NOMO-1 treated with DMSO at 0.1 percent for 48 hours (cell line): Measurements from ENCODE around the gene GNAI3.

ENCODE experiments used
- DNase-seq: peaks from one replicate; lab custom pipeline; 2025; ENCODE audit not compliant: unreplicated experiment; lab: John Stamatoyannopoulos, UW

GNAI3 gene

GRCh38 chr1:109523706-109524105 is 24.7 kb upstream of the GNAI3 start:
- DNase-seq: no peak

DNA sequence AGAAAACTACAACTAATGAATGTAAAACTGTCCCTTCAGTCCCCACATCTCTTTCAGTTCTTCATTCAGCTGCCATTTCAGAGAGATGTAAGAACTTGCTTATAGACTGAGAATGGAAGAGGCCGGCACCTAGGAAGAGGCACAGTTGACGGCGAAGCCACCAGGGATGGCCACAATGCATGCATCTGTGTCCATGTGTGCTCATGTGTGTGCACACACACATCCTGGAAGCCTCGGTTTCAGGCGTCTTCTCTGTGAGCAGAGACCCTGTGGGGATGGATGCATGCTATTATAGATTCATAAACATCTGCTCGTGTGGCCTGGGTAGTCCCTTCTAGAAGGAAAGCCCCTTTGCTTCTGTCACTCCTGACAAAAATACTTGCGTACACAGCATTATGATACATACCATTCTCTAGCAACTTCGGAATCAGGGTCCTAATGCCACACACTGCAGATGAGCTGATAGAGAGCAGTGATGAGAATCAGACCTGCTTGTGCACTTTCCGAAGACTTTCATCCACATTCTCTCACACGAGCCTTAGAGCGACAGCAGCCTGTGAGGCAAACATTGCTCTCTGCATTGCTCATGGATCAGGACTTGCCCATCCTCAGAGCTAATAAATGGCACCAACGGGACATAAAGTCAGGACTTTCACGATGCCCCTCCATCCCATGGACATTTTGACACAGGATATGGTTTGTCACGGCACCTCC is 21.2 kb upstream of the GNAI3 start:
- DNase-seq: no peak

- DNase-seq: no peak
Measured at GRCh38 chr1:109527846-109528695, 20.3 kb upstream of the GNAI3 start.

DNA sequence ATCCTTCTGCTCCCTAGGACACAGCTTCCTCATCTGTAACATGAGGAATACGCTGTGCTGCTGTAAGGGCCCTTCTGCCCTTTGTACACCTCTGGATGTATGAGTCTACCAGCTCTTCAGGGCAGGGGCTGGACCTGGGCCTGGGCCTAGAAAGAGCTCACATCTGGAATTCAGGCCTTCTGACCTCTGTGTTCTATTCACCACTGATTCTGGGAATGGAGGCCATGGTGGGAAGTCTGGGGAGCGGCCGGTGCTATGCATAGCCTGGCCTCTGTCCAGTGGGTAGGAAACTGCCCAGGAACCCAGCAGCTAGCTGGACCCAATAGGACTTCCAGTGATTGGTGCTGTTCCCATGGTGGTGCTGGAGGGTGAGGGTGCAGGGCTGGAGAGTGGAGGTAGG is 19.7 kb upstream of the GNAI3 start:
- no peak for DNase-seq

DNA sequence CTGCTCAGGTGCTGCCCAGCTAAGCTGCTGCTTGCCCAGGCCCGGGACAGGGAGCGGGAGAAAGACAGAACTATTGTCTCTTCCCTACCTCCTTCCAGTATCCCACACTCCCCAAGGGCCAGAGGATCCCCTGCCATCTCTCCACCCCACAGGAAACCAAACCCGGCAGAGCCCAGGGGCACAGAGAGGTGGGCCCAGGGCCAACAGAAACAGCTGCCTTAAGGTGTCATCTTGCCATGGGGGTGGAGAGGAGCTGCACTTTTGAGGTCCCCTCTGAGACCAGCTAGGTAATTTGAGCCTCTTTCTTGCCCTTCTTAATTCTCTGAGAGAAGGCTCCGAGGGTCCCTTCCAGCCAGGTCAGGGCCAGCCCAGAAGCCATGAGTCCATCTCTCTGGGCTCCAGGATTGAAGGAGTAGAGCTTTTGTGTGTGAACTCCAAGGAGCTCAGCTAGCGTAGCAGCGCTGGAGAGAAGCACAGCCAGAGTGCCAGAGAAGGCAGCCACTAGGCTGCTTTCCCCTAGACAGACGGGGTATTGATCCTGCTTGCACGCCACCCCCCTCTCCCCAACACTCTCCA is 18.4 kb upstream of the GNAI3 start:
- no peak for DNase-seq

DNA sequence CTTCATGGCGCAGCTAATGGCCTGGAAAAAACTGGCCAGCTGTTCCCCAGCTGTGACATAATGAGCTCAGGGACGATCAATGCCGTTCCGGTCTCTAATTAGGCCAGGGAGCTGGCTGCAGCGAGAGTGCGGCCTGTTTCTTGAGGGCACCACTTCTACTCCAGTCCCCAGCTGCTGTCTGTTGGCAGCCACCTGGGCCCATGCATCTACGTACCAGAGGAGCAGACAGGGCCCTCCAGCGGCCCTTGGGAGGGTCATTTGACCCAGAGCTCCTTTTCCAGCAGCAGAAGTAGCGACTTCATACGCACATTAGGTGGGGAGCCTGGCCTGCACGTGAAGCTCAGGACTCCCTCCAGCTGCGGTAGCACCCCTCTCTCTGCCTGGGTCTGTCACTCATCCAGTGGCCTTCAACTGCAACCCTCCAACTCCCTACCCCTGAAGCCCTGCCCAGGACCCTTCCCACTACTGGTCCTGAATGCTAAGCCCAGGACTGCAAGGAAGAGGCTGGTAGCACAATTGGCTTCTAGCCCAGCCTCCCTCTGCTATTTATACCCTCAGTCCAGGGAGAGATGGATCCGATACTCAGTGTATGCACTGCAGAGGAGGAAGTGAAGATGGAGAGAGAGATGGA is 17.8 kb upstream of the GNAI3 start:
- DNase-seq: no peak

DNA sequence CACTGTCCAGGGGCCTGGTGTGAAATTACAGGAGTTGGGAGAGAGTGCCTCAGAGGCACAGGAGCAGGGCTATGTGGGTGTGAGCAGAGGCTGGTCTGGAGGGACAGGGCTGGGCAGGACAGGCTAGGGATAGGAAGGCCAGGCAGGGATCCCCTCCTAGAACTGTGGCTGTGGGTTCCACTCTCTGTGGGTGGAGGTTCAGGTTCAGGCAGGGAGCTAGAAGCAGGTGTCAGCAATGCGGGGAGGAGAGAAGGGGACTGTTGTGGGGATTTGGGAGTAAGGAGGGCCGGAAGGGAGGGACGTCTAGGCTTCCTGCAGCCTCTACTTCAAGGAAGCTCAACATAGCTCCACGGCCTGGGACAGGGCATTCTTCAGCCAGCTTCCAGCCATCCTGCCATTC is 17.0 kb upstream of the GNAI3 start:
- DNase-seq: no peak

DNA sequence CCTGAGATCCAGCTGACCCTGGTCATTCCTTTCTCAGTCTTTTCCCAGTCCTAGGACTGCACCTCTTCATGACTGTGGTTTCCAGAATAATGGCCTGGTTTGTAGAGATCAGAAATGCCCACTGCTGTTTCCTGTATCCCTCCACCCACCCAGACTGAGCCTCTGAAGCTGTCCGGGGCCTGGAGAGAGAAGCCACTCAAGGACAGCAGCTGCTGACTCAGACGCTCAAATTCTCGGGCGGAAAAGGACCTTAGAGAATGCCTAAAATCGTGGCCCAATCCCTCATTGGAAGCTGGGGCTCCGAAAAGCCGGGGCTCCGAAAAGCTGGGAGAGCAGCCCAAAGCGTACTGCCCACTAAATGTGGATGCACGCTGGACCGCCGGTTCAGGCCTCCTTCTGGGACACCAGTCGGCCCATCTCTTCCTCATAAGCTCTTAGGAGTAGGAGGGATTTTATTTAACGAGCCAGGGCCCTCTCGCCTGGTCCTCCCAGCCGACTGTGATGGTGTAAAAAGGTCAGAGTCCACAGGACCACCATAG is 16.5 kb upstream of the GNAI3 start:
- DNase-seq: no peak

GRCh38 chr1:109532365-109533136 is 15.9 kb upstream of the GNAI3 start:
- DNase-seq: peak; percentile 69

DNA sequence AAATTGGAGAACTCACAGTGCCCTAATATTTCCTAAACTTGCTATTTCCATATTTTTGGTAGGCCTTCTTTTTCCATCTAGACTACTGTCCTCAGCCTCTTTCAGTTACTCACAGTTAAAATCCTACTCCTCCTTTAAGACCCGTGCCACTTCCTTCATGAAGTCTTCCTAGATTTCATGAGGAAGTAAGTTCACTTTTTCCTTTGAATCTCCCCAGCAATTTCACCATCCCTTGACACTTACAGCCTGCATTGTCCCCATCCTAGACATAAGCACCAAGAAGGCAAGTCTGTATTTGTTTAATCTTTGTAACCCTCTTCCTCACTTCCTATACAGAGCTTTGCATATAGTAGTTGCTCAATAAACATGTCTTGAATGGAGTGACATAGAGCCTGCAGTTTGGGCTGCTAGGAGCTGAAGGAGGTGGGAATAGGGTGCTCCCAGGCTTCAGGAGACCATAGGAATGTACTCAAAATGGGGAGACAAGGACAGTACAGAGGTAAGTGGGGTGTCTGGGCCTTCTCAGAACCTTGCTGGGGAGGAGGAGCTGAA is 14.0 kb upstream of the GNAI3 start:
- no peak for DNase-seq

GRCh38 chr1:109535481-109535880 is 12.9 kb upstream of the GNAI3 start:
- DNase-seq: no peak

GRCh38 chr1:109535971-109536491 is 12.4 kb upstream of the GNAI3 start:
- DNase-seq: no peak

- DNase-seq: no peak
Measured at GRCh38 chr1:109537450-109538178, 10.8 kb upstream of the GNAI3 start.

DNA sequence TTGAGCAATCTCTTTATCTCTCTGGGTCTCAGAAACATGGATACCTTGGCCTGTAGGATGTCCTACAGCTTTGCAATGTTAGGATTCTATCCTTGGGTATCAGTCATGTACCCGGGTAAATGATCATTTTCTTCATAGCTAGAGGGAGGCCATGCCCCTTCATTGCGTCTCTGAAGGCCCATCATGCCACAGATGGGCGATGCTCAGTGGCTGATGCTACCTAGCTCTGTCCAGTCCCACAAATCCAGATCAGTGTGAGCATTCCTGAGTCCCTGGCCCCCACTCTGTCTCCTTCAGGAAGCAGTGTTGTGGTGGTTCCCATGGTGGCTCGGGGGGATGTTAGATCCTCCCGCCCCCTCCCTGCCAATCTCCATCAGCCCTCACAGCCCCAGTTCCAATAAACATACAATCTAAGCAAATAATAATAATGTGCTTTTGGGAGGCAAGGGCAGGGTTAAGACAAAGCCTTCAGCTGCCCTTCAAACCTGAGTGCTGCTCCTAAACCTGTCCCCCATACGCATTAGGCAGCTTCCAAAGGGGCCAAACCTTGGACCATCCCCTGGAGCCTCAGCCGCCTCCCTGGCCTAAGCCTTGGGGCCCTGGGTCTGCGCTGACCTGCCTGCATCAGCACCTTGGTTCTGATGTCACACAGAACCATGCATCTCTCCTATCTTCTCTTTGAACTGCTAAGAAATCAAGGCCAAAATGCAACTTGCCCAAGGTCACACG is 9.4 kb upstream of the GNAI3 start:
- no peak for DNase-seq

GRCh38 chr1:109539676-109540075 is 8.7 kb upstream of the GNAI3 start, which contains the start of gene GPR61:
TSS of gene GPR61 (plus strand) at chr1:109539872. CDS start at chr1:109543023, 3,151 bp downstream.
- DNase-seq: no peak

DNA sequence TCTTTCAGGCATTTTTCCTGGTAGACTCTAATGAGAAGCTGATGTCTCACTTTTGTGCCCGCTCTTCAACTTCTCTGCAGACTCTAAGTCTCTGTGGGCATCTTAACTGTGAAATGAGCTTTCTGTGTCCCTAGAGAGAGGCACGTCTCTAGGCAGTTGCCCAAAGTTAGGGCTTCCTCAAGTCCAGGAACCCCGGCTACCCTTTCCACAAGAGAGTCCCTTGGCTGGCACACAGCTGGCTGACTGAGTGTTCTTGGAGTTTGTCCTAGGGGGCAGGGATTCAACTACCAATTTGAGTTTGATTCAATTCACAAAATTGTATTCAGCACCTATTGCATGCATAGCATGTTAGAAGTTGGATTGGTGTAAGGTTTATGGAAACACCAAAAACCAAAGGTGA is 7.3 kb upstream of the GNAI3 start:
- DNase-seq: no peak

DNA sequence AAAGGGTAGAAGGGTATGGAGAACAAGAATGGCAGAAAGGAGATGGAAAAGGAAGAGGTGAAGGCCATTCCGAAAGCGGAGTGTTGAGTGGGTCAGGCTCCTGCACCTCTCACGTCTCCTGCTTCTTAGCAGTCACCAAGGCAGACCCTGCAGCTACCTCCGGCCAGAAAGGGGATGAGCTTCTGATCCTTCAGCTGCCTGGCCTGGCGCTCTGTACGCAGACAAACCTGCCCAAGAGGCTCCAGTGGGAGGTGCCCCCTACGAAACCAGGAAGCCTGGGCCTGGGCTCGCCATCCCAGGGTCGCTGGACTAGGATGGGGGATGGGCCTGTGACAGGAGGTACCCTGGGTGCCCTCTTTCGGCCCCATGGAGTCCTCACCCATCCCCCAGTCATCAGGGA is 5.8 kb upstream of the GNAI3 start:
- no peak for DNase-seq

- DNase-seq: no peak
Measured at GRCh38 chr1:109543283-109543987, 5.0 kb upstream of the GNAI3 start.
